ENCODE data around the gene ELAPOR2. TPM values are rescaled to one million over a fixed set of nuclear protein-coding genes. Genes with fewer than 3 reads are reported as not detected.
A peak's percentile ranks its signal among the peaks of the same experiment; 100 is the strongest.

Gene ELAPOR2
- total and polyA plus RNA-seq, 2 donors (not counting 1 experiment from before 2014, with no cell fraction given) = 7.0 to 8.3 TPM

DNA sequence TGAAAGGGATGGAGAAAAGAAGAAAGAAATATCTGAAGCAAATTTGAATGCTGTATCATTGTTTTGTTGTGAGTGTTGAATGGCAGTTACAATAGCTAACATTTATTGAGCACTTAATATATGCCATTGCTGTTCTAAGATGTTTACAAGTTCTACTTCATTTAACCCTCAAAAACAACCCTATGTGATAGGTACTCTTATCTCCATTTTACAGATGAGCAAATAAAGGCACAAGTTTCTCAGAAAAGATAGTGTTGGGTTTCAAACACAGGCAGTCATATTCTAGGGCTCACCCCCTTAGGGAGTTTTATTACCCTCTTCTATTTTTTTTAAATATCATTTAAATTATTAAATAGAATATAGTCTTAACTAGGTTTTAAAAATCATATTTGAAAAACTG, 8.3 kb upstream of the ELAPOR2 start:
- Histone ChIP-seq H4K20me1 (ENCODE audit: control insufficient read depth, insufficient read depth, low read length, poor library complexity, severe bottlenecking) (no peaks in the 10 kb centered on the region), H3K4me2 (replicated peaks; ENCODE audit: low read depth, low read length, poor library complexity, severe bottlenecking) (no peak overlapping the region), H3K9ac (ENCODE audit: low read length) (no peak overlapping the region), H3K27me3 (replicated peaks in 1 of 4; ENCODE audit: control extremely low read depth in 1 of 4, control insufficient read depth in 3 of 4, insufficient read depth in 4 of 4, low read length in 3 of 4) (peaks cover 0 to 7% (median 0%) of the 10 kb centered on the region in 4 experiments), H3K4me1 (ENCODE audit: control insufficient read depth in 2 of 2, insufficient read depth in 2 of 2, low read length in 2 of 2) (no peaks in the 10 kb centered on the region), H3K4me3 (ENCODE audit: control extremely low read depth in 1 of 5, extremely low read depth in 1 of 5, insufficient read depth in 1 of 5, low read depth in 2 of 5, low read length in 4 of 5) (no peak overlapping the region), H3K36me3 (replicated peaks in 1 of 2; ENCODE audit: control extremely low read depth in 1 of 2, control insufficient read depth in 1 of 2, extremely low read depth in 1 of 2, insufficient read depth in 2 of 2, low read length in 1 of 2) (no peaks in the 10 kb centered on the region), H3K27ac (ENCODE audit: low read length in 2 of 2) (no peak overlapping the region), H3K9me3 (ENCODE audit: control extremely low read depth in 1 of 3, control insufficient read depth in 2 of 3, insufficient read depth in 1 of 3, low read length in 2 of 3) (no peaks in the 10 kb centered on the region), H3K79me2 (ENCODE audit: control insufficient read depth, insufficient read depth, low read length) (no peaks in the 10 kb centered on the region), H2AFZ (ENCODE audit: insufficient read depth, low read depth, low read length, poor library complexity, severe bottlenecking) (no peak overlapping the region)
- Mint-ChIP-seq H3K4me1 (no peaks in the 10 kb centered on the region), H3K27me3 (peaks cover 29% of the 10 kb centered on the region), H3K27ac (no peak overlapping the region), H3K9me3 (ENCODE audit: insufficient read depth) (no peaks in the 10 kb centered on the region), H3K4me3 (no peak overlapping the region)
- DNase-seq = no peak
- ChIA-PET POLR2A (no interaction called here), CTCF (no interaction called here)
- no peak for ATAC-seq (ENCODE audit: low read depth)
- TF ChIP-seq, protein P1, sequence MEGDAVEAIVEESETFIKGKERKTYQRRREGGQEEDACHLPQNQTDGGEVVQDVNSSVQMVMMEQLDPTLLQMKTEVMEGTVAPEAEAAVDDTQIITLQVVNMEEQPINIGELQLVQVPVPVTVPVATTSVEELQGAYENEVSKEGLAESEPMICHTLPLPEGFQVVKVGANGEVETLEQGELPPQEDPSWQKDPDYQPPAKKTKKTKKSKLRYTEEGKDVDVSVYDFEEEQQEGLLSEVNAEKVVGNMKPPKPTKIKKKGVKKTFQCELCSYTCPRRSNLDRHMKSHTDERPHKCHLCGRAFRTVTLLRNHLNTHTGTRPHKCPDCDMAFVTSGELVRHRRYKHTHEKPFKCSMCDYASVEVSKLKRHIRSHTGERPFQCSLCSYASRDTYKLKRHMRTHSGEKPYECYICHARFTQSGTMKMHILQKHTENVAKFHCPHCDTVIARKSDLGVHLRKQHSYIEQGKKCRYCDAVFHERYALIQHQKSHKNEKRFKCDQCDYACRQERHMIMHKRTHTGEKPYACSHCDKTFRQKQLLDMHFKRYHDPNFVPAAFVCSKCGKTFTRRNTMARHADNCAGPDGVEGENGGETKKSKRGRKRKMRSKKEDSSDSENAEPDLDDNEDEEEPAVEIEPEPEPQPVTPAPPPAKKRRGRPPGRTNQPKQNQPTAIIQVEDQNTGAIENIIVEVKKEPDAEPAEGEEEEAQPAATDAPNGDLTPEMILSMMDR (IDR thresholded peaks at IDR 0.05) = no peak
- no peak for TF ChIP-seq EZH2 (IDR thresholded peaks at IDR 0.05; ENCODE audit: borderline replicate concordance, insufficient read depth, low read depth, low read length, poor library complexity, severe bottlenecking)
- intact Hi-C loops (cut with micrococcal nuclease) = no loop called here

DNA sequence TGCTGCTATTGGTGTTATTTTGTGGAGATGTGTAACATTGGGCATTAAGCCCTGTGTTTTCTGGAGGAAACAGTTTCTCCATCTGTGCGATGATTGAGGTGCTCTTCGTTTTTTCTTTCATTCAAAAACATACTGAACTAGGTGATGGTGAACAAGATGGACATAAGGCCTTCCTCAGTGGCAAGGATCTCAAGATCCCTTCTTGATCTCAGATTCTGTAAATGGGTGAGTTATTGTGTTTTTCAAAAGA, 759 bp upstream of the ELAPOR2 start:
- Histone ChIP-seq H4K20me1 (ENCODE audit: control insufficient read depth, insufficient read depth, low read length, poor library complexity, severe bottlenecking) (no peaks in the 10 kb centered on the region), H2AFZ (ENCODE audit: insufficient read depth, low read depth, low read length, poor library complexity, severe bottlenecking) (peak overlapping the region; percentile 92), H3K36me3 (replicated peaks in 1 of 2; ENCODE audit: control extremely low read depth in 1 of 2, control insufficient read depth in 1 of 2, extremely low read depth in 1 of 2, insufficient read depth in 2 of 2, low read length in 1 of 2) (no peaks in the 10 kb centered on the region), H3K27me3 (replicated peaks in 1 of 4; ENCODE audit: control extremely low read depth in 1 of 4, control insufficient read depth in 3 of 4, insufficient read depth in 4 of 4, low read length in 3 of 4) (peaks cover 0 to 3% (median 0%) of the 10 kb centered on the region in 4 experiments), H3K27ac (ENCODE audit: low read length in 2 of 2) (no peak overlapping the region), H3K4me3 (ENCODE audit: control extremely low read depth in 1 of 5, extremely low read depth in 1 of 5, insufficient read depth in 1 of 5, low read depth in 2 of 5, low read length in 4 of 5) (peak overlapping the region; percentile 42 to 79 (median 66)), H3K4me2 (replicated peaks; ENCODE audit: low read depth, low read length, poor library complexity, severe bottlenecking) (peak overlapping the region; percentile 89), H3K4me1 (ENCODE audit: control insufficient read depth in 2 of 2, insufficient read depth in 2 of 2, low read length in 2 of 2) (peaks cover 12 to 14% of the 10 kb centered on the region in 2 donors), H3K79me2 (ENCODE audit: control insufficient read depth, insufficient read depth, low read length) (no peaks in the 10 kb centered on the region), H3K9me3 (ENCODE audit: control extremely low read depth in 1 of 3, control insufficient read depth in 2 of 3, insufficient read depth in 1 of 3, low read length in 2 of 3) (no peaks in the 10 kb centered on the region), H3K9ac (ENCODE audit: low read length) (peak overlapping the region; percentile 72)
- peaks cover 15% of the 10 kb centered on the region for H3K4me1 Mint-ChIP-seq
- H3K27ac Mint-ChIP-seq = peak overlapping the region; percentile 77
- H3K4me3 Mint-ChIP-seq = peak overlapping the region; percentile 90
- intact Hi-C loops (cut with micrococcal nuclease) = no loop called here
- WGBS (ENCODE audit: insufficient coverage) = no CpG with 5 or more reads among the region's 2 CpGs
- H3K9me3 Mint-ChIP-seq (ENCODE audit: insufficient read depth) = no peaks in the 10 kb centered on the region
- DNase-seq (no peak), ATAC-seq (ENCODE audit: low read depth) (no peak)
- ChIA-PET POLR2A (interaction anchor here (2.1 kb wide), 1 partner anchor 92 kb away, joined by 12 read pairs; the partner anchor contains the start of gene DMTF1), CTCF (interaction anchor here (1.2 to 1.3 kb wide), 3 partner anchors 119 to 176 kb away, joined by 4 to 5 read pairs (median 5); partner anchors contain the start of gene TMEM243)
- TF ChIP-seq, protein P1 (IDR thresholded peaks at IDR 0.05) = no peak
- no peak for TF ChIP-seq EZH2 (IDR thresholded peaks at IDR 0.05; ENCODE audit: borderline replicate concordance, insufficient read depth, low read depth, low read length, poor library complexity, severe bottlenecking)
- H3K27me3 Mint-ChIP-seq = no peaks in the 10 kb centered on the region
